RWPE1 (cell line): Measurements from ENCODE around the gene GPATCH3.
"Not testable (repeated sequence)": the region's sequence is repeated elsewhere in the genome, so short reads cannot be mapped to it uniquely, and the experiment has no call there.

Source experiments
- CTCF ChIA-PET: fragments of 350-600 bp; sonication (Branson Sonifier 250); formaldehyde crosslinking; extraction: SDS; loops from one replicate; lab custom pipeline; 2021; lab: Yijun Ruan, JAX
- POLR2A ChIA-PET: fragments of 400-600 bp; formaldehyde crosslinking; extraction: SDS; loops from one replicate; lab custom pipeline; 2020; ENCODE audit warnings: antibody characterized with exemption; ENCODE audit not compliant: low non-redundant PET; lab: Yijun Ruan, JAX
- DNase-seq: peaks from one replicate; pipeline ENCODE4 v3.0.0; 2012; ENCODE audit warnings: low spot score
- H3K27ac ChIP-seq: fragments of 450-650 bp; 2 replicates; pipeline ENCODE4 v1.5.1; 2017
- TF ChIP-seq, protein P1 (sequence below): fragments of 450-650 bp; conservative IDR thresholded peaks from 2 replicates; pipeline ENCODE4 v1.5.1; 2017; ENCODE audit warnings: low read depth, mild to moderate bottlenecking

GPATCH3 gene

DNA sequence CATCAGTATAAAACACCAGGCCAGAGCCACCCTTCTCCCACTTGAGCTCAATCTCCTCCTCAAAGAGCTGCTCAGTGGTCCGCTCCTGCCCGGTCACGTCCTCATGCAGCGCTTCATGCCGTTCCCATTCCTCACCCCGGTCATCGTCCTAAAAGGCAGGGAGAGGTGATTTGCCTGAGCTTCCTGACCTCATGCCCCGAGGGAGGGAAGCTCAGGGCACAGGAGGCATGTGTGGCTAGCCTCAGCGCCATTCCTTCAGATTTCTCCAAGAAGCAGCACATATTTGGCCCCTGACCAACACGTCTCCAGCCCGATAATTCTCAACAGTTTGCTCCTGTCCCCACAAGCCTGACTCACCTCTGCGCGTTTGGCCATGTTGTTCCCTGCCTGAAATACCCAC is 6.0 kb downstream of the GPATCH3 start:
- ChIA-PET POLR2A (no interaction called here), CTCF (interaction anchor here (1.0 kb wide), 1 partner anchor 32 kb away, joined by 3 read pairs; no protein-coding TSS in a partner anchor)
- peak; percentile 87 for DNase-seq
- TF ChIP-seq, protein P1, sequence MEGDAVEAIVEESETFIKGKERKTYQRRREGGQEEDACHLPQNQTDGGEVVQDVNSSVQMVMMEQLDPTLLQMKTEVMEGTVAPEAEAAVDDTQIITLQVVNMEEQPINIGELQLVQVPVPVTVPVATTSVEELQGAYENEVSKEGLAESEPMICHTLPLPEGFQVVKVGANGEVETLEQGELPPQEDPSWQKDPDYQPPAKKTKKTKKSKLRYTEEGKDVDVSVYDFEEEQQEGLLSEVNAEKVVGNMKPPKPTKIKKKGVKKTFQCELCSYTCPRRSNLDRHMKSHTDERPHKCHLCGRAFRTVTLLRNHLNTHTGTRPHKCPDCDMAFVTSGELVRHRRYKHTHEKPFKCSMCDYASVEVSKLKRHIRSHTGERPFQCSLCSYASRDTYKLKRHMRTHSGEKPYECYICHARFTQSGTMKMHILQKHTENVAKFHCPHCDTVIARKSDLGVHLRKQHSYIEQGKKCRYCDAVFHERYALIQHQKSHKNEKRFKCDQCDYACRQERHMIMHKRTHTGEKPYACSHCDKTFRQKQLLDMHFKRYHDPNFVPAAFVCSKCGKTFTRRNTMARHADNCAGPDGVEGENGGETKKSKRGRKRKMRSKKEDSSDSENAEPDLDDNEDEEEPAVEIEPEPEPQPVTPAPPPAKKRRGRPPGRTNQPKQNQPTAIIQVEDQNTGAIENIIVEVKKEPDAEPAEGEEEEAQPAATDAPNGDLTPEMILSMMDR, result no peak
- peak overlapping the region; percentile 93 for H3K27ac ChIP-seq

DNA sequence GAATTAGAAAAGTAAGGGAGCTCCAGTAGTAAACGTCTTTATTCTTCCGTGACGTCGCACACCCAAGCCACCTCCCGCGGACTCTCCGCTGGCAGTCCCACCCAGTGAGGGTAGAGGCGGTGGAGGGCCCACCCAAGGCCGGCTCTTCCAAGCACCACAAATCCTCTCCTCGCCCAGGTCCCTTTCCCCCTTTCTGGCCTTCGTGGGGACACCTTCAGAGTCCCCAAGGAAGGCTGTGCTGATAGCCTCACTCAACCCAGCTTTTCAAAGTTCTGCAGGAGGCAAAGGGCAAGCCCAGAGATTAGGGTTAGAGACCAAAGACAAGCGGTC is 9.8 kb downstream of the GPATCH3 start:
- ChIA-PET CTCF (interaction anchor here (1.0 kb wide), 3 partner anchors 12 to 288 kb away, joined by 3 to 6 read pairs (median 3); no protein-coding TSS in a partner anchor), POLR2A (interaction anchor here (0.9 to 1.1 kb wide), 3 partner anchors 29 to 70 kb away, joined by 3 to 4 read pairs (median 3); partner anchors contain the start of gene KDF1)
- H3K27ac ChIP-seq, result peak overlapping the region; percentile 87
- DNase-seq, result no peak
- TF ChIP-seq, protein P1, result no peak

DNA sequence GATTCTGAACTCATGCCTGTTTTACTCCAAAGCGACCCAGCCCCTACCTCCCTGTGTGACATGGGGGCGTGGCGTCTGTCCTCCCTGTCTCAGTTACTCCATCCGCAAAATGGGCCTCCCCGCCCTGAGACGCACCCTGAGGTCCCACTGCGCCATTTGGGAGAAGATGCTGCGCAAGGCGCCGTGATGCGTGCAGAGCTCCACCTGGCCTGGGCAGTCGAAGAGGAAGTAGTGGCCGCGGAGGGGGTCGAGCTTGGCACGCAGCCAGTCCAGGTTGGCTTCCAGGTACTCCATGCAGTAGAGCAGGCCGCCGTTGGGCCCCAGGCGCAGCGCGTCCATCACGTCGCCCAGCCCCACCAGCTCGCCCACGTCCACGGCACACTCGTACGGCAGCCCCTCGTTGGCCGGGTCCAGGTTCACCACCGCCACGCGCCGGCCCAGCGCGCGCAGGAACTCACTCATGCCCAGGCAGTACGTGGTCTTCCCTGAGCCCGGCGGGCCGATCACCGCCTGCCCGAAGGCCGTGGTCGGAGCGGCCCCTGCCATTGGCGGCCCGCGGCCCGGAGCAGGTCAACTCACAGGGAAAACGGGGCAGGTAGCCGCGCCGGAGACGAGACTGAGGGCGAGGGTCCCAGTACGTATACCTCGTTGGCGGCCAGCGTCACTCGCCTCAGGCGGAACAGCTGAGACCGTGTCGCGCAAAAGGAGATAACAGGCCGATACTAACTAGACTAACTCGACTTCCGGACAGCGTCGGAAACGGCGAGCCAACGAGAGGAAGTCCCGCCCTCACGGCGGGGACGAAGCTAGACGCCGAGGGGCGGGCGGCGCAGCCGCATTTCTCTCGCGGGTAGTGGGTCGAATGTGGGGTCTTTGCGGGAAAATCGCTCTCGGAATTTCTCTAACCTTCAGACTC is 10.5 kb downstream of the GPATCH3 start, which contains the start of gene GPN2:
Gene GPN2, minus strand, starts transcription at position 733 of the 916 bp plus-strand sequence. Its CDS starts 187 bp downstream, at position 546.
- H3K27ac ChIP-seq, result peak within 1 kb of the TSS; percentile 87
- CTCF ChIA-PET, result interaction anchor here (0.6 to 1.0 kb wide), 6 partner anchors 11 to 288 kb away, joined by 3 to 6 read pairs (median 3); no protein-coding TSS in a partner anchor
- TF ChIP-seq, protein P1, result no peak
- peak; percentile 67 for DNase-seq
- POLR2A ChIA-PET, result interaction anchor here (0.9 to 1.1 kb wide), 3 partner anchors 30 to 70 kb away, joined by 3 to 4 read pairs (median 3); partner anchors contain the start of gene KDF1

DNA sequence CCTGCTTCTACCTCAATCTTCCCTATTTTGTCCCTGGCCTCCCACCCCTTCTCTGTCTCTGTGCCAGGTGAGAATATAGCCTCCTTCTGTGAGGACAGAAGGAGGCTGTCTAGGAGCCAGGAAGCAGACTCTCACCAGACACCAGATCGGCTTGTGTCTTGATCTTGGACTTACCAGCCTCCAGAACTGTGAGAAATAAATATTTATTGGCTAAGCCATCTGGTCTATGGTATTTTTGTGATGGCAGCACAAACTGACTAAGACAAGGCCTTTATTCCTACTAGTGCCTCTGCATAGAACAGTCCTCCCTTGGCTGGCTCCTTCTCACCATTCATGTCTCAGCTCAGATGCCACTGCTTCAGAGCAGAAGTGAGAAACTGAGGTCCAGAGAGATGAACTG is 12.0 kb downstream of the GPATCH3 start:
- TF ChIP-seq, protein P1, result no peak
- ChIA-PET POLR2A (no interaction called here), CTCF (interaction anchor here (1.0 to 1.2 kb wide), 3 partner anchors 24 to 91 kb away, joined by 3 to 4 read pairs (median 3); no protein-coding TSS in a partner anchor)
- DNase-seq, result no peak
- peak overlapping the region; percentile 54 for H3K27ac ChIP-seq

DNA sequence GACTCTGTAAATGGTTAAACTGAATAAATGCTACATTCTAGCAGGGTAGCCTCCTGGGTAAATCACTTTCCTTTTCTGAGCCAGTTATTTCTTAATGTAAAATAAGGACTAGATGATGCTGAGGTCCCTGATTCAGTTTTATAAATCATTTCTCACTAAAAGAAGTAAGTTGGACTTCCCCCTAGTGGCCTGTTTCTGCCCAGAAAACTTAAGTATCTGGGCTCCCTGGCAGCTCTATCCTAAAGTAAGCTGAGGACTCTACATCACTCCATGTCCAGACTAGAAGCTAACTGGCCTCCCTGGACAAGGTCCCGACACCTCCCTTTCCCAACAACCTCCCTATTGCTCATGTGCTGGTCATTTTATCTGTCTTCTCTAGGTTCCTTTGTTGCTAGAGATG is 13.1 kb downstream of the GPATCH3 start:
- ChIA-PET POLR2A (no interaction called here), CTCF (interaction anchor here (0.6 to 1.3 kb wide), 11 partner anchors 23 to 488 kb away, joined by 3 to 6 read pairs (median 3); partner anchors contain the start of gene SFN)
- peak overlapping the region; percentile 54 for H3K27ac ChIP-seq
- DNase-seq, result no peak
- TF ChIP-seq, protein P1, result peak; percentile 62

DNA sequence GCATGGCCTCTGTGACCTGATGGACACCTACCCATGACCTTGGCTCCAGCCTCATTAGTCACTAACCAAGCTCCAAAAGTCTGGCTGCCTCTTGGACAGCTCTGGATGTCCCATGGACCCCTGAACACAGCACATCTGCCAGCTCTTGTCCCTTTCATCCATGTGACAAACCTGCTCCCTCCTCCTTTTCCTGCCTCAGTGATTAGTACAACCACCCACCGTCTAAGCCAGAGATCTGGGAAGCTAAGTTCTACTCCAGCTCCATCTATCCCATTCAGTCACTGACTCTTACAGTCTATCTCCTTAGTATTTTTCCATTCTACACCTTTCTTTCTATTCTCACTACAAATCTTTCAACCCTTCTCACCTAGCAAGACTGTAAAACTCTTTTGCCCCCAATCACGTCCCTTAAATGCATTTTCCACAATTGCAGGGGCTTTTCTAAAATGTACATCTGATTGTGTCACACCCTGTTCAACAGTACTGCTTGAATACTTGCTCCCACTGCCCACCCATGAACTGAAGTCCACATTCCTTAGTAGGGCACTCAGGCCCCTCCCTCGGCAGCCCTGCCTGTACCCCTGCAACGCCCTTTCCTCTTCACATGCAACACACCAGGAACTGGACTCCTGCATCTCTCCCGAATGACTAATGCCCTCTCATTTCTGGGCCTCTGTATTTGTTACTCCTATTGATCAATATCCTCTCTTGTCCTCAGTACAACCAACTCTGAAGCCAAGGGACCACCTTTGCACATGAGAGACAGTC is 17.4 kb downstream of the GPATCH3 start:
- TF ChIP-seq, protein P1, result no peak

DNA sequence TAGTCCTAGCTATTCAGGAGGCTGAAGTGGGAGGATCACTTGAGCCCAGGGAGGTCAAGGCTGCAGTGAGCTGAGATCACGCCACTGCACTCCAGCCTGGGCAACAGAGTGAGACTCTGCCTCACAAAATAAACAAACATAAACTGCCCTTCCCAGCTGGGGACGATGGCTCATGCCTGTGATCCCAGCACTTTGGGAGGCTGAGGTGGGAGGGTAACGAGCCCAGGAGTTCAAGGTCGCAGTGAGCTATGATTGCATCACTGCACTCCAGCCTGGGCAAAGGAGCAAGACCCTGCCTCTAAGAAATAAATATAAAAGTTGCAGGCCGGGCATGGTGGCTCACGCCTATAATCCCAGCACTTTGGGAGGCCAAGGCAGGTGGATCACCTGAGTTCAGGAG is 18.7 kb downstream of the GPATCH3 start:
- POLR2A ChIA-PET, DNase-seq: not testable (repeated sequence)
- H3K27ac ChIP-seq, result peak overlapping the region; percentile 20; the same call in 1 of the 2 replicates
- CTCF ChIA-PET, result interaction anchor here (0.5 to 0.8 kb wide), 2 partner anchors 20 to 22 kb away, joined by 3 to 4 read pairs; no protein-coding TSS in a partner anchor

More for the DNA sequence above, 17.4 kb downstream of the GPATCH3 start:
- DNase-seq, result no peak
- H3K27ac ChIP-seq, result no peak overlapping the region
- ChIA-PET POLR2A (no interaction called here), CTCF (no interaction called here)
